GM21723 (cell line): ENCODE data around the gene ARFIP1.
"Not testable (repeated sequence)": the region's sequence is repeated elsewhere in the genome, so short reads cannot be mapped to it uniquely, and the experiment has no call there.

Source experiments
- ATAC-seq: cut with Tn5 transposase; IDR thresholded peaks from one replicate; pipeline ENCODE4 v1.9.1; 2021; ENCODE audit warnings: mild to moderate bottlenecking, moderate library complexity; ENCODE audit not compliant: unreplicated experiment

Gene ARFIP1

DNA sequence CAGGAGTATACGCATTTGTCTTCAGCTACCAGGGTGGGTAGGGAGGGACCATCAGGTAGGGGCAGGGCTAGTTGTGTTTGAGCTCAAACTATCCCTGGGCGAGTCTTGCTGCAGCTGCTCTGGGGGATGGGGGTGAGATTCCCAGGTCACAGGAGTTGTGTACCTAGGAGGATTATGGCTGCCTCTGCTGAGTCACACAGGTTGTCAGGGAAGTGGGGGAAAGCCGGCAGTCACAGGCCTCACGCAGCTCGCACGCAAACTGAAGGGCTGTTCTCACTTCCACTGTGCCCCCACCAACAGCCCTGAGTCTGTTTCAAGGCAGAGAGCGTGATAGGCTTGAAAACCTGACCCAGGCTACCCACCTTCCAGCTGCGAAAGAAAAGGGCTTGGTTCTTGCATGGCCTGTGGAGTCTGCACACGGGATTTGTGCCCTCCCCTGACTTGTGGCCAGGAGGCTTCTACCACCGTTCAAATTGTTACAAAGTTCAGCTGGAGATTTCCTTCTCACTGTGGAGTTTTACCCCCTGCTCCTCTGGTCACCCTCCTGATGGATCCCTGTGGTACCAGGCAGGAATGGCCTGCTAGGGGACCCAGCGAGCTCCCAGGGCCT lies 63.8 kb downstream of the ARFIP1 start:
- ATAC-seq: no peak

GRCh38 chr4:152847376-152847775 lies 67.6 kb downstream of the ARFIP1 start:
- ATAC-seq: no peak

- no peak for ATAC-seq
Observed at GRCh38 chr4:152848508-152848907, 68.8 kb downstream of the ARFIP1 start.

DNA sequence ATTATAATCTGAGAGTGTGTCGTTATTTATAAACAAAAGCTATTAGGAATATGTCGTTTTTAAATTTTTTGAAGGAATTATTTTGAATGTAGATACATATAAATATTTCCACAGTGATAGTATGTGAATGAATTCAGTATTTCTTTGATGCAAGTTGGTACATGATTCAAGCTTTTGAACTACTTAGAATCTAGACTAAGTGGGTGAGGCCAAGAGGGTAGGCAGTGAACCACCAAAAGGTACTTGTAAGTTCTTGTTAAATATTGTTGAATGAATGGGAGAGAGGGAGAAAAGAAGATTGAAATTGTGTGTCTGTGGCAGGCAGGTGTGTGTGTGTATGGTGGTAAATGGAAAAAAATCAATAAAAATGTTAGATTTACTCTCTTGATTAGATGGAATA lies 69.6 kb downstream of the ARFIP1 start:
- ATAC-seq: no peak

DNA sequence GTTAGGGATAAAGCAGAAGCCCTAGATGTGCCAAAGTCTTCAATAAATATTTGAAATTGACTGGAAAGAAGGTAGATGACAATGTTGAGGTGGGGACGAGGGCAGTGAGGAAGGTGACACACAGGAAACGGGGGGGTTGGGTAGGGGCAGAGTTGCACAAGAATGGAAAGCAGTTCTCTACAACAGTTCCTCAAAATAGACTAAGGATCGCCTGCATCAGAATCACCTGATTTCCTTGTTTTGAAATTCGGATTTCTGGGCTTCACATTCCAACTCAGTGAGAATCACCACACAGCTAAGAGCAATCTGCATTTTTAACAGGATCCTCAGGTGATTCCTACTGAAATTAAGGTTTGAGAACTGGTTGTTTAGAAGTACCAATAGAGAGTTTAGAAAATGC lies 70.6 kb downstream of the ARFIP1 start:
- no peak for ATAC-seq

DNA sequence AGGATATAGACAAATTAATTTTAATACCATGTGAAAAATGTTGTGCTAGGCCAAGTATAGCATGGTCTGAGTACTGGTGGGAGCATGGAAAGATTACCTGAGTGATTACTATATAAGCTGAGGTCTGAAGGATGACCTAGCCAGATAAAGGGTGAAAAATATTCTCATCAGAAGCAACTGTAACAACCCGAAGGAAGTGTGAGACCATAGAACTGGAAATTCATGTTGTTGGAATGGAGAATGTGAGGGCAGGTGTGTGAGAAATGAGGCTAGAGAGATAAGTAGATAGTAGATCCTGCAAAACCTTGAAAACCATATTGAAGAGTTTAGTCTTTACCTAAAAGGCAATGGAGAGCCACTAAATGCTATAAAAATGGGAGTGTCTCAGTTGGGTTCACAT lies 71.5 kb downstream of the ARFIP1 start:
- no peak for ATAC-seq

GRCh38 chr4:152853293-152853692 lies 73.5 kb downstream of the ARFIP1 start:
- no peak for ATAC-seq

DNA sequence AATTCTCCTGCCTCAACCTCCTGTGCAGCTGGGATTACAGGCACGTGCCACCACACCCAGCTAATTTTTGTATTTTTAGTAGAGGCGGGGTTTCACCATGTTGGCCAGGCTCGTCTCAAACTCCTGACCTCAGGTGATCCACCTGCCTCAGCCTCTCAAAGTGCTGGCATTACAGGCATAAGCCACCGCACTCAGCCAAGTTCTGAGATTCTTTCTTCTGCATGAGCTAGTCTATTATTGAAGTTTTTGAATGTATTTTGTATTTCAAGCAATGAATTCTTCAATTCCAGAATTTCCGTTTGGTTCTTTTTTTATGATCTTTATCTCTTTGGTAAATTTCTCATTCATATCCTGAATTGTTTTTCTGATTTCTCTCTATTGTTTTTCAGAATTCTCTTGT lies 74.3 kb downstream of the ARFIP1 start:
- not testable (repeated sequence) for ATAC-seq

DNA sequence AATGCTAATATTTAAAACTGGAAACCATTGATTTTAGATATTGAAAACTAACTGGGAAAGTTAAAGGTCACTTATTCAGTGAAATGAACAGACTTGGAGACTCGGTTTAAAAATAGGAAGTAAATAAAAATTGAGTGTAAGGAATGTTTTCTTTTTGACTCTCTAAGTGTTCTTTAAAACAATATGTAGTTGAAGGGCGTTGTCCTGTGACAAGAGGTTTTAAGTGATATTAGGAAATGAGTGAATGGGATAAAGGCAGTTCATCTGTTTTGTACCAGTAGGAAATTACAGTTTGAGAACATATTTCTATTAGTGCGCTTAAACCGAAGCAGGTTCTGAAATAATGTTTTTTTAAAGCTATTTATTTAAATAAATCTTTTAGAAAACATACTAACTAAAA lies 77.2 kb downstream of the ARFIP1 start:
- ATAC-seq: no peak

DNA sequence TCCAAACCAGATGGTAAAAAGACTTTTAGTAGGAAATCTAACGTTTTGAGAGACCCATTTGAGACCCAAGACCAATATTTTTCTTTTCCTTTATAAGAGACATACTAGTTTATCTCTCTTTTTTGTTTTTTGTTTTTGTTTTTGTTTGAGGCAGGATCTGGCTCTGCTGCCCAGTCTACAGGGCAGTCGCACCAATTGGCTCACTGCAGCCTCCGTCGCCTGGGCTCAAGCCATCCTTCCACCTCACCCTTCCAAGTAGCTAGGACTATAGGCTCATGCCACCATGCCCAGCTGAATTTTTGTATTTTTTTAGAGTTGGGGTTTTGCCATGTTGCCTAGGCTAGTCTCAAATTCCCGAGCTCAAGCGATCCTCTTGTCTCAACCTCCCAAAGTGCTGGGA lies 79.2 kb downstream of the ARFIP1 start:
- no peak for ATAC-seq

DNA sequence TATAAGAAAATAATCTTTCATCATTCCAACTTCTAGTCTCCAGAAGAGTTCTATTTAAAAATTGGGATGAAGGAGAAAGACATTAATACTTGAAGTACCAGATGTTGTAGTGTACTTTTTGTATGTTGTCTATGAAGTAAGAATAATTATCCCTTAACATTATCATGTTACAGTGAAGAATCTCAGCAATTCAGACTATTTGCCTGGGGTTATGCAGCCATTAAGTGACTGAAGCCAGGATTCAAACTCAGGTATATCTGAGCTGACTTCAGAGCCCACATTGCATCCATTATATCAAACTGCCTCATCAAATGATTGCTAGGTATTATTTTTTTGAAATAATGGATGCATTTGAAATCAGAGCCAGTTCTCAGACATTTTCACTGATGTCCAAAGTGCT lies 80.3 kb downstream of the ARFIP1 start:
- ATAC-seq: no peak

- ATAC-seq: no peak
Observed at GRCh38 chr4:152862608-152863007, 82.9 kb downstream of the ARFIP1 start.

- no peak for ATAC-seq
Observed at GRCh38 chr4:152864361-152864760, 84.6 kb downstream of the ARFIP1 start.

DNA sequence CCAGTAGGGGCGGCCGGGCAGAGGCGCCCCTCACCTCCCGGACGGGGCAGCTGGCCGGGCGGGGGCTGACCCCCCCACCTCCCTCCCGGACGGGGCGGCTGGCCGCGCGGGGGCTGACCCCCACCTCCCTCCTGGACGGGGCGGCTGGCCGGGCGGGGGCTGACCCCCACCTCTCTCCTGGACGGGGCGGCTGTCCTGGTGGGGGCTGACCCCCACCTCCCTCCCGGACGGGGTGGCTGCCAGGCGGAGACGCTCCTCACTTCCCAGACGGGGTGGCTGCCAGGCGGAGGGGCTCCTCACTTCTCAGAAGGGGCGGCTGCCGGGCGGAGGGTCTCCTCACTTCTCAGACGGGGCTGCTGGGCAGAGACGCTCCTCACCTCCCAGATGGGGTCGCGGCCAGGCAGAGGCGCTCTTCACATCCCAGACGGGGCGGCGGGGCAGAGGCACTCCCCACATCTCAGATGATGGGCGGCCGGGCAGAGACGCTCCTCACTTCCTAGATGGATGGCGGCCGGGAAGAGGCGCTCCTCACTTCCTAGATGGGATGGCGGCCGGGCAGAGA lies 86.8 kb downstream of the ARFIP1 start:
- not testable (repeated sequence) for ATAC-seq

DNA sequence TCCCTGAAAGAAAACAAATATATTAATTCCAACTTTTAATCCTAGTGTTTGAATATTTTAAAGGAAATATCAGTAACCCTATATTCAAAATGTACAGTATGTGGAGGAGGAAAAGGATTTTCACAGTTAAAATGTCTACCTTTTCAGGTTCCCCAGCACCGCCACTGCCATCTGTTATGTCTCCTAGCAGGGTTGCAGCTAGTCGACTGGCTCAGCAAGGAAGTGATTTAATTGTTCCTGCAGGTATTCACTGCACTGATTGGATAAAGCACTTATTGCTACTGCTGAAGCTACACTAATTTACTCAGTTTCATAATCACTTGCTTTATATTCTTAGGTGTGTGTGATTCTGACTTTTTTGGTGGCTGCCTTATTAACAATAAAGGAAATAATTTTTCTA lies 90.9 kb downstream of the ARFIP1 start:
- ATAC-seq: no peak

DNA sequence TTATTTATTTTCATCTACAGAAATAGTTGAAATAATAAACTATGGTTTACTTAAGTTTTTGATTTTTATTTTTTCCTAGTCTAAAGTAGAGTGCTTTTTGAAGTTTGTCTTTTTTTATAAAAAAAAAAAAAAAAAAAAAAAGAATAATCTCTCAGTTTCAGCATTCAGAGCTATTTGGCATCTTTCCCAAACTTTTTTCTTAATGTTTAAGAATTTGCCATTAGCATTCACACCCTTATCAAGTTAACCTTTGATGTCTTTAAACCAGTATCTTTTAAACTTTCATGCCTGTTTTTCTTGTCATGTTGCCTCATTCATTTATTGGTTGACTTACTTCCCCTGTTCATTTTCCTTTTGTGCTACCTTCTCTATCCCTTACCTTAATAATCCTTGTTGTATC lies 95.5 kb downstream of the ARFIP1 start:
- ATAC-seq: no peak

DNA sequence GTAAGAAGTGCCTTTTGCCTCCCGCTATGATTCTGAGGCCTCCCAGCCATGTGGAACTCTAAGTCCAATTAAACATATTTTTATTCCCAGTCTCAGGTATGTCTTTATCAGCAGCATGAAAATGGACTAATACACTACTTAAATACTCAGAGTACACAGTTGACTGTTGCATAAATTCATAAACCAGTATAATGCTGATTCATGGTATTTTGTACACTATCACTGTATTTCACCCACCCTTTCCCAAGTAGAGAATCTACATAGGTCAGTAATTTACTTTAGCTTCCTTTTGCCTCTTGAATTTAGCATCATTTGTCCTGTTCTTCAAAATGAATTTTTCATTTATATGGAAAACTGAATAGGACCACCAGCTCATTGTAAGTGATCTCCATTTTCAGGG lies 98.1 kb downstream of the ARFIP1 start:
- ATAC-seq: no peak

DNA sequence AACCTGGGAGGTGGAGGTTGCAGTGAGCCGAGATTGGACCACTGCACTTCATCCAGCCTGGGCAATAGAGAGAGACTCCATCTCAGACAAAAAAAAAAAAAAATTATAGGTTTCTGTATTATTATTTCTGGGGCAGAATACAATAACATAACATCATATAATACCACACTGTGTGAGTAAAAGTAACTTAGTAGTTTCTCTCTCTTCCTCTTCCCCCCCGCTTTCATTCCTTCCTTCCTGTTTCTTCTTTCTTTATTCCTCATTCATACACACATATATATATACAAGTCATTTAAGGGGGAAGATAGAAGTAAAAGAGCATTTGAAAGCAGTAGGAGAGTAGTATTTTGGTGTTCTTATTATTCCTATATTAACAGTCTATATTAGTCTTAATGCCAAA lies 100.5 kb downstream of the ARFIP1 start:
- no peak for ATAC-seq

GRCh38 chr4:152881974-152882373 lies 102.2 kb downstream of the ARFIP1 start:
- ATAC-seq: no peak

DNA sequence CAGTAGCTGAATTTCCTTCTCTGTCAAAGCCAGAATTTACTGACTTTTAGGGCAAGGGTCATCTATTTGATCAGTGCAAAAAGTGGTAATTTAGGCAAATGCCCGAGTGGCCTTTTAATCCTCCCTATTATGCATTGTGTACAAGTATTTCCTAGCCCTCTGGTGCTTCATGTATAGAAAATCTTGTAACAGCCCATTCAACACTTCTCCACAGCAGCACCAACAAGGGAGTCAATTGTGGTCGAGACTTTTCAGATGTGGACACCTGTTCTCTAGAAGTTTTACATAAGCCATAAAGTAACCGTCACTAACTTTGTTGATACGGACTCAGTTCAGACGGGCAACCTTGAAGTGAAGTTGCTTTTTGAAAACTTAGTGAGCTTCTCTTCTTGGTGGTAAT lies 105.4 kb downstream of the ARFIP1 start:
- ATAC-seq: no peak

DNA sequence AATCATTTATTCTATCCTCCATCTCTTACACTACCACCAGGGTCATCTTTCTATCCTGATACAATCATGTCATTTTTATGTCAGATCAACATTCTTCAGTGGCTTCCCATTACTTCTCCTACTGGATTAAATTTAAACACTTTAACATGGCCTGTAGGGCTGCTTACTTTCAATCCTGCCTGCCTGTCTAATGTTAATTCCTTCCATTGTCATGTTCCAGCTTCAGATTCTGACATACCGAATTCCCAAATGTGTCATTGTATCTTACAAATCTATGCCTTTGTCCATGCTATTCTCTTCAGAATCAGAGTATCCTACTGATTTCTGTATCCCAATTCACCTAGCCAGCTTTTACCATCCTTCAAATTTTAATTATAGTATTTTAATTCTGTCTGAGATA lies 106.4 kb downstream of the ARFIP1 start:
- ATAC-seq: no peak

DNA sequence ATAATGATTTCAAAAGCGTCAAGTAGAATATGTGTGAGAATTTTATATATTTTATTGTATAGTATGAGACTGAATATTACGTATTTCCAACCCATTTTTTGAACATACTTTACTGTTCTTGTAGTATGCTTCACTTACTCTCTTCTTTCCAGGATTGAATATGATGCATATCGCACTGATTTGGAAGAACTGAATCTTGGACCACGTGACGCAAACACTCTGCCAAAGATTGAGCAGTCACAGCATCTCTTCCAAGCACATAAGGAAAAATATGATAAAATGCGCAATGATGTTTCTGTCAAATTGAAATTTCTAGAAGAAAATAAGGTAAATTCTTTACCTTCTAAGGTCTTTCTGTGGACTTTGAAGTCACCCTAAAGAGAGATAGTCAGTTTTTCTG lies 108.2 kb downstream of the ARFIP1 start:
- no peak for ATAC-seq

GRCh38 chr4:152892974-152893373 lies 113.2 kb downstream of the ARFIP1 start:
- ATAC-seq: no peak
